Erythroblast (primary cell): ENCODE data around the gene NUP98.

Experiments used
- GATA1 ChIP-seq: IDR thresholded peaks from 2 replicates; pipeline ENCODE4 v1.6.1; 2011; ENCODE audit warnings: low read depth, mild to moderate bottlenecking, control low read depth, low read length, moderate library complexity
- POLR2A ChIP-seq: IDR thresholded peaks from 2 replicates; pipeline ENCODE4 v1.6.1; 2011; ENCODE audit warnings: mild to moderate bottlenecking, low read length

DNA sequence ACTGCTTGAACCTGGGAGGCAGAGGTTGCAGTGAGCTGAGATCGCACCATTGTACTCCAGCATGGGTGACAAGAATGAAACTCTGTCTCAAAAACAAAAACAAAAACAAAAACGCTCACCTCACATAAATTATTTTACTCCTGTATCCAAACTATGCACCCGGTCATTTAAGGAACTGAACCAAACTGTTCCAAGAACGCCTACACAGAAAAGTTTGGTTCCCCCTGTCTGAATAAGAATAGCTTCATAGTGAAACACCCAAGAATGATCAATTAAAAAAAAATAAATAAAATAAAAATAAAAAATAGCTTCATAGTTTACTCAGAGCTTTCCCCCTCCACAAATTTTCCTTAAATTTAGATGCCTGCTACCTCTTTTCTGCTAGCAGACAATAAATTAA, 13.7 kb downstream of the NUP98 start:
- TF ChIP-seq POLR2A (no peak), GATA1 (no peak)
